CD4-positive, alpha-beta T cell treated with Interleukin-4 for 4 hours (primary cell): ENCODE data around the gene MAPK8IP3.

ENCODE experiments used
- DNase-seq: peaks from one replicate; pipeline ENCODE4 v3.0.0-alpha.2; 2020

MAPK8IP3 gene

DNA sequence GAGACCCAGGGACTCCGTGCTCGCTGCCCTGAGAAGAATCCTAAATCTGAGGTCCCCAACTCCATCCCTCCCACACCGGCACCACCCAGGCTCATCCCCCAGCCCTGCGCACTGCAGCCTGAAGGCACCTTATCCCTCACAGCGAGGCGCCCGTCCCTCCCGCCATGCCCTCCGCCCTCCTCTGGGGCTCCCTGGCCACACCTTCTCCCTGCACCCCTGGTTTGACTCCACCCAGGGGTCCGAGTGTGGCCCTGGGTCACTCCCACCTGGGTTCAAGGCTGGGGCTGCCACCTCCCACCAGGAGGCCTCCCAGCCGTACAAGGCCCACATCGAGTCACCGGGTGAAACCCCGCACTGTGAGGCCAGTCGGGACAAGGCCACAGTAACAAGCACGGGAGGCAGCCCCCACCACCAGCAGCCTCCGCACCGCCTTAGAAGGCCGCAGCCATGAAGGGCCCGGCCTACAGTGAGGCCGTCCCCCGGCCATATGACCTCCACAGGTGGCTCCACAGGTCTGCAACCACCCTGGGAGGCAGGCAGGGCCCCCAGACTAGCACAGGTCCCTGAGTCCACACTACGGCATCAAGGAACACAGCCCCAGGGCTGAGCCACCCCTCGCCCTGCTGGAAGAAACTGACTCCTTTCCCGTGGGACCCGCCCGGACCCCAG is 112.3 kb downstream of the MAPK8IP3 start:
- DNase-seq = no peak

DNA sequence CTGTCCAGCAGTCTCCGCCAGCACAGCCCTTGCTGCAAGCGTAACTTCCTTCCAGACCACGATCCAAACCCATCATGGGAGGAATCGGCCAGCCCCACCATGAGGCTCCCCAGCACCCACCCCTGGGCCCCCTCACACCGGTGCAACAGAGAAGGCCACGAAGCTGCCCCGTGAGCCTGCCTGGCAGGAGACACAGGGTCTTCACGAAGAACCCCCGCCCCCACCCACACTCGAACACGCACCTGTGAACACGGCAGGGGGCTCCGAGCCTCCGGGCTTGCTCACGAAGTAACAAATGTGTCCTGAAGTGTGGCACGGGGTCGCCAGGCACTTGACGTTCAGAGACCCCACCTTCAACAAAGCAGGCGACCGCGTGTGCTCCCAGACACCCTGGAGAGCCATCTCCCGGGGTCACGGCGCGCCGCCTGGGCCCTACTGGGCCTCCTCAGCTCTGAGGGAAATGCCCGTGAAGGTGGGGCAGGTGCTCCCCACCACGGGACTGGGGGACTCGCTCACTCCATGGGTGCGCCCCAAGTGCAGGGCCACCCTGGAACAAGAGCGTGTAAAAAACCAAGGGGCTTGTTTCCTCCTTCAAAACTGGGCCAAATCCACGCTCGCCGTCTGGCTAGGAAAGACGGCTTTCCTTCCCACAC is 113.0 kb downstream of the MAPK8IP3 start:
- DNase-seq = no peak

DNA sequence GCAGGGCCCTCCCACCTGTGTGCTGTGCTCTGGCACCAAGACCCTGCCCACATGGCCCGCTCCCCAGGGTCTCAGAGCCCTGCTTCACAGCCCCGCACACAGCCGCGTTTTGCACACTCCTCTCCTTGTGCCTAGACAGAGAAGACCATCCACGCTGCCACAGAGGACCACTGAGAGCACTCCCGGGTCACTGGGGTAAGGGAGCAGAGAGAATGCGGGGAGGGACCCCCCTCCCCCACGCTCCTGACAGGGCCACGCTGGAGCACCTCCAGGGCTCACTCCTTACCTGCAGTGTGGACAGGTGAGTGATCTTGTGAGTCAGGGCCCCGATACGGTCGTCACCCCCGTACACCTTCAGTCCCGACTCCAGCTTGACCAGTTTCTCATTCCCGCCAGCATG is 113.6 kb downstream of the MAPK8IP3 start:
- no peak for DNase-seq
